Retinal pigment epithelial cell (primary cell): ENCODE measurements around the gene TMEM214.

Source experiments
- DNase-seq: peaks from one replicate; pipeline ENCODE4 v3.0.0-alpha.2; 2010; ENCODE audit warnings: low read depth
- H3K4me3 ChIP-seq: 2 replicates; pipeline ENCODE4 v1.5.1; 2011; ENCODE audit warnings: mild to moderate bottlenecking, low read length, control low read depth, moderate library complexity
- TF ChIP-seq, protein P1 (sequence below): conservative IDR thresholded peaks from 2 replicates; pipeline ENCODE4 v1.5.1; 2011; ENCODE audit warnings: low read depth, low read length, control low read depth, inconsistent platforms

TMEM214 gene

DNA sequence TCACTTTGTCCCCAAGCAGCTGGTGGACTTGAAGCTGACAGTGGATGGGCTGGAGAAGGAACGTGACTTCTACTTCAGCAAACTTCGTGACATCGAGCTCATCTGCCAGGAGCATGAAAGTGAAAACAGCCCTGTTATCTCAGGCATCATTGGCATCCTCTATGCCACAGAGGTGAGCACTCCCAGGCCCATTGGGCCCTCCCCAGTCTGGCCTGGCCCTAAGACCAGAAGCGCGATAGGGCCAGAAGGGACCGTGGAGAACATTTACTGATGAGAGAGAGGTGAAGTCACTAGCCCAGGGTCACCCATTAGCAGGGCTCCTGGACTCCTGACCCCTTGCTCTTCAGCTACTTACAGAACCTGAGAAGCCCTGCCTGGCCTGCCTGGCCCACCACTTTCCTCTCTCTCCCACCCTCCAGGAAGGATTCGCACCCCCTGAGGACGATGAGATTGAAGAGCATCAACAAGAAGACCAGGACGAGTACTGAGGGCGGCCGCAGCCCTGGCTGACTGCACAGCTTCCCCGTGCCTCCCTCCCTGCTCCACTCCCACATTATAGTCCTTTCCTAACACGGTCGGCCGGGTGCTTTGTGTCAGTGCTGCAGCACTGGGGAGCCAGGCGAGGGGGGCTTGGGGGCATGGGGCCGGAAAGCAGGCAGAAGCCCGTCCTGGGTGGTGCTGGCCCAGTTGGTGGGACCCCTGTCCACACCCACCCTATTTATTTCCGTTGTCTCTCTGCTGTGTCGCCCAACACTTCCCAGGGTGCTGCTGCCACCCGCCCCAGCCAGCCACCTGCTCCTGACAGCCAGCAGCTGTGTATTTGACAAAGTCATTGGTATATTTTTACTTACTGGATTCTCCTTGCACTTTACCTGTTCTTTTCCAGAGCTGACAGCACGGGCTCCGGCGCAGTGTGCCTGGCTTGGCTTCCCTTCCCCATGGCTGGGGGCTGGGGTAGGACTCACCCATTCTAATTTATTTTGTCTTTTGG, 6.6 kb upstream of the TMEM214 start:
- no peak overlapping the region for H3K4me3 ChIP-seq
- TF ChIP-seq, protein P1, sequence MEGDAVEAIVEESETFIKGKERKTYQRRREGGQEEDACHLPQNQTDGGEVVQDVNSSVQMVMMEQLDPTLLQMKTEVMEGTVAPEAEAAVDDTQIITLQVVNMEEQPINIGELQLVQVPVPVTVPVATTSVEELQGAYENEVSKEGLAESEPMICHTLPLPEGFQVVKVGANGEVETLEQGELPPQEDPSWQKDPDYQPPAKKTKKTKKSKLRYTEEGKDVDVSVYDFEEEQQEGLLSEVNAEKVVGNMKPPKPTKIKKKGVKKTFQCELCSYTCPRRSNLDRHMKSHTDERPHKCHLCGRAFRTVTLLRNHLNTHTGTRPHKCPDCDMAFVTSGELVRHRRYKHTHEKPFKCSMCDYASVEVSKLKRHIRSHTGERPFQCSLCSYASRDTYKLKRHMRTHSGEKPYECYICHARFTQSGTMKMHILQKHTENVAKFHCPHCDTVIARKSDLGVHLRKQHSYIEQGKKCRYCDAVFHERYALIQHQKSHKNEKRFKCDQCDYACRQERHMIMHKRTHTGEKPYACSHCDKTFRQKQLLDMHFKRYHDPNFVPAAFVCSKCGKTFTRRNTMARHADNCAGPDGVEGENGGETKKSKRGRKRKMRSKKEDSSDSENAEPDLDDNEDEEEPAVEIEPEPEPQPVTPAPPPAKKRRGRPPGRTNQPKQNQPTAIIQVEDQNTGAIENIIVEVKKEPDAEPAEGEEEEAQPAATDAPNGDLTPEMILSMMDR: no peak
- no peak for DNase-seq

- TF ChIP-seq, protein P1: no peak
- H3K4me3 ChIP-seq: no peak overlapping the region
- DNase-seq: no peak
These were observed 5.5 kb upstream of the TMEM214 start for GRCh38 chr2:27027211-27027651.

GRCh38 chr2:27029051-27029450, 3.7 kb upstream of the TMEM214 start:
- DNase-seq: no peak
- TF ChIP-seq, protein P1: no peak
- no peak overlapping the region for H3K4me3 ChIP-seq

- DNase-seq: no peak
- TF ChIP-seq, protein P1: no peak
- H3K4me3 ChIP-seq: peak overlapping the region; percentile 97
These were observed 588 bp downstream of the TMEM214 start for GRCh38 chr2:27033253-27033852.

DNA sequence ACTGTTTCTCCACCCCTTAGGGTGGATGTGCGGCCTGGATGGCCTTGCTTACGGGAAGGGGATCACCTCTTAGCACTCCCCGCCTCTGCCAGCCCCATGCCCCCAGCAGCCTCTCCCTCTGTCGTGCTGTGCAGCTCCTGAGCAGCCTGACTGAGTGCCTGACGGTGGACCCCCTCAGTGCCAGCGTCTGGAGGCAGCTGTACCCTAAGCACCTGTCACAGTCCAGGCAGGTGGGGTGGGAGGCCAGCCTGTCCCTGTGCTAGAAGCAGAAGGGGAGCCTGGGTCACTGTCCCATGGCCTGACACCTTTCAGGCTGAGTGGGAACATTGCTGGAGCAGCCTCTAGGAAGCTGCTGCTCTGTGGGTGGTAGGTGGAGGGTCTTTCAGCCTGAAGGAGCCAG, 5.2 kb downstream of the TMEM214 start:
- TF ChIP-seq, protein P1: no peak
- DNase-seq: no peak
- no peak overlapping the region for H3K4me3 ChIP-seq

DNA sequence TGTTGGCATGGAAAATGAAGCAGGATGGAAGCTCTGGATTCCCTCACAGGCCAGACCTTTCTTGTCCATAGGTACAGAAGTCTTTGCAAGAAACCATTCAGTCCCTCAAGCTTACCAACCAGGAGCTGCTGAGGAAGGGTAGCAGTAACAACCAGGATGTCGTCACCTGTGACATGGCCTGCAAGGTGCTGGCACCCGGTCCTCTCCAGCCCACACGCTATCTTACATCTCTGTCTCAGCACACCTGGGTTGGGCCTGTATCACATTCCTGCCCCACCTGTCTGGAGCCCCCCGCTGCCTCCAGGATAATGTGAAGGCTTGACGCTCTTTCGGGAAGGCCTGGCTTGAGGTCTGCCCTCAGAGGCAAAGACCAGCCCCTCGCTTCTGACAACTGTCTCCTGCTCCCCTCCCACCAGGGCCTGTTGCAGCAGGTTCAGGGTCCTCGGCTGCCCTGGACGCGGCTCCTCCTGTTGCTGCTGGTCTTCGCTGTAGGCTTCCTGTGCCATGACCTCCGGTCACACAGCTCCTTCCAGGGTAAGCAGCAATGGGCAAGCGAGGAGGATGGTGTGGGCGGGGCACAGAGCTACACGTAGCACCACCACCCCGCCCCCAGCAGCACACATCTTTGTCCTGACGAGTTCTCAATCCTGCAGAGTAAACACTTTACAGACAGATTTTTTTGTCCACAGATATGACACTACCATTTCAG, 6.0 kb downstream of the TMEM214 start:
- TF ChIP-seq, protein P1: no peak
- DNase-seq: no peak

More for the DNA sequence above, 6.0 kb downstream of the TMEM214 start:
- no peak overlapping the region for H3K4me3 ChIP-seq
